AG10803 (cell line): Measurements from ENCODE around the gene CCT7.

Experiments used
- DNase-seq: peaks from one replicate; pipeline ENCODE4 v3.0.0; 2010; ENCODE audit warnings: low read depth
- H3K4me3 ChIP-seq: 2 replicates; pipeline ENCODE4 v1.5.1; 2011; ENCODE audit warnings: mild to moderate bottlenecking, low read length, control low read depth
- TF ChIP-seq, protein P1 (sequence below): conservative IDR thresholded peaks from 2 replicates; pipeline ENCODE4 v1.5.1; 2011; ENCODE audit warnings: mild to moderate bottlenecking, low read length, control low read depth, inconsistent platforms

CCT7 gene

DNA sequence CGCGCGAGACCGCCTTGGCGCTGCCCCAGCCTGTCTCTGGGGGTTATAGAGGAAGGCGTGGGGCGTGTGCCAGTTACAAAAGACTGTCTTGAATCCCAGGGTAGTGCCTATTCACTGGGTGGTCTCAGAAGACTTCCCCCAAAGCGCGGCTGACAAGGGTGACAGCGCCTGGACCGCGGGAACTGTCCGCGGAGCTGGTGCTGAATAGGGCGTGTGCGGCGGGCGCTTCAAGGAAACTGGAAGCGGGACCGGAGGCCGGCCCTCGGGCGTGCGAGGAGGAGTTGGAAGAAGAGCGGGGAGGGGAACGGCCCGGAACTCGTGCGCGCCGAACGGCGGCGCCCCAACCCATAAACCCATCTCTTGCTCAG lies 57.0 kb downstream of the CCT7 start:
- peak; percentile 21 for DNase-seq
- no peak overlapping the region; the same call in 1 of the 2 replicates for H3K4me3 ChIP-seq
- TF ChIP-seq, protein P1, sequence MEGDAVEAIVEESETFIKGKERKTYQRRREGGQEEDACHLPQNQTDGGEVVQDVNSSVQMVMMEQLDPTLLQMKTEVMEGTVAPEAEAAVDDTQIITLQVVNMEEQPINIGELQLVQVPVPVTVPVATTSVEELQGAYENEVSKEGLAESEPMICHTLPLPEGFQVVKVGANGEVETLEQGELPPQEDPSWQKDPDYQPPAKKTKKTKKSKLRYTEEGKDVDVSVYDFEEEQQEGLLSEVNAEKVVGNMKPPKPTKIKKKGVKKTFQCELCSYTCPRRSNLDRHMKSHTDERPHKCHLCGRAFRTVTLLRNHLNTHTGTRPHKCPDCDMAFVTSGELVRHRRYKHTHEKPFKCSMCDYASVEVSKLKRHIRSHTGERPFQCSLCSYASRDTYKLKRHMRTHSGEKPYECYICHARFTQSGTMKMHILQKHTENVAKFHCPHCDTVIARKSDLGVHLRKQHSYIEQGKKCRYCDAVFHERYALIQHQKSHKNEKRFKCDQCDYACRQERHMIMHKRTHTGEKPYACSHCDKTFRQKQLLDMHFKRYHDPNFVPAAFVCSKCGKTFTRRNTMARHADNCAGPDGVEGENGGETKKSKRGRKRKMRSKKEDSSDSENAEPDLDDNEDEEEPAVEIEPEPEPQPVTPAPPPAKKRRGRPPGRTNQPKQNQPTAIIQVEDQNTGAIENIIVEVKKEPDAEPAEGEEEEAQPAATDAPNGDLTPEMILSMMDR, result no peak

DNA sequence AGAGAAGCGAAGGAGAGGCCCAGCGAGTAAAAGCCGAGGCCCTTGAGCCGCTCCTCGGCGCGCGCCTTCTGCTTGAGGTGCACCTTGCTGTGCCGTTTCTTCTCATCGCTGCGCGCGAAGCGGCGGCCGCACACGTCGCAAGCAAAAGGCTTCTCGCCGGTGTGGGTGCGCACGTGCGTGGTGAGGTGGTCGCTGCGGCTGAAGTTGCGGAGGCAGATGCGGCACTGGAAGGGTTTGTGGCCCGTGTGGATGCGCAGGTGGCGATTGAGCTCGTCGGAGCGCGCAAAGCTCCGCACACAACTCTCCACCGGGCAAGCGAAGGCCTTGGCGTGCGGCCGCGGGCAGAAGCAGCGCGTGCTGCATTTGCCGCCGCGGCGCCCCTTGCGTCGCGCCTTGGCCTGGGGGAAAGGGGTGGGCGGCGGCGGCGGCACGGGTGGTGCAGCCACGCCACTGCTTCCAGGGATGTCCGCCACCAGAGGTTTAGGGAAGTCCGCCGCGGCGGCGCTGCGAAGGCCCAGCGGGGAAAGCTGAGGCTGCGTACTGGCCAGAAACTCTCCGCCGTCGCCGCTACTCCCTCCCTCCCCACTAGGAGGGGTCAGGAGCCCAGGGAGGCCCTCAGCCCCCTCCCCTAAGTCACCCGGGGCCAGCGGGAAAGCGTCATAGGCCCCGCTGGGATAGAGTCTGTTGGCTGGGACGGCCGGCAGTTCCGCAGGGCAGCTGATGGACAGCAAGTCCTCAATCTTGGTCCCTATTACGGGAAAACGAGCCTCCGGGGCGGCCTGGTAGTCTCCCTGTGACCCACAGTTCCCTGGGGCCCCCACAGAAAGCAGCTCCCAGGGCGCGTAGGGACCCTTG lies 57.6 kb downstream of the CCT7 start:
- no peak for DNase-seq

DNA sequence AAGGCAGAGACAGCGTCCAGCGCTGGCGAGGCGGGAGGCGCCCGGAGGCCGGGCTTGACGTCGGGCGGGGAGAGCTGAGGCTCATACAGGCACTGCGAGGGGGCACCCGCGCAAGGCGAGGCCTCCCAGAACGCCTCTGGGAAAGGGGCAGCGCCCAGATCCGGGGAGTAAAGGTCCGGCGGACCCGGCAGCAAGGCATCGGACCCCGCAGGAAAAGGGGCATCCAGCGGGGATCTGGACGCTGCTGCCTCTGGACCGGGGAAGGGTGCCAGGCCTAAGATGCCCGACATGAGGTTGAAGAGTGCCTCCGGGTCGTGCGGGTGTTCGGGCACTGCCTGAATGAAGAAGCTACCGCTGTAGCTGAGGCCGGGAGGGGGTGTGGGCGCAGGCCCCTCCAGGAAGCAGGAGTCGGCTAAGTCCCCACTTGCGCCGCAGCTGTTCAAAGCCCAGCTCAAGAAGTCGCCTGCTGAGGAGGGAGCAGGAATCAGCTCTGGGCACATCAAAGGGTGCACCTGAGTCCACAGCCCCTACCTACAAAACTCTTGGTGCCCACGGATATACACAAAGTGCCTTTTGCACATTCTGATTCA lies 58.3 kb downstream of the CCT7 start:
- TF ChIP-seq, protein P1, result no peak
- no peak for DNase-seq
- H3K4me3 ChIP-seq, result no peak overlapping the region

More for the DNA sequence above, 57.6 kb downstream of the CCT7 start:
- H3K4me3 ChIP-seq, result no peak overlapping the region; the same call in 1 of the 2 replicates
- TF ChIP-seq, protein P1, result no peak

DNA sequence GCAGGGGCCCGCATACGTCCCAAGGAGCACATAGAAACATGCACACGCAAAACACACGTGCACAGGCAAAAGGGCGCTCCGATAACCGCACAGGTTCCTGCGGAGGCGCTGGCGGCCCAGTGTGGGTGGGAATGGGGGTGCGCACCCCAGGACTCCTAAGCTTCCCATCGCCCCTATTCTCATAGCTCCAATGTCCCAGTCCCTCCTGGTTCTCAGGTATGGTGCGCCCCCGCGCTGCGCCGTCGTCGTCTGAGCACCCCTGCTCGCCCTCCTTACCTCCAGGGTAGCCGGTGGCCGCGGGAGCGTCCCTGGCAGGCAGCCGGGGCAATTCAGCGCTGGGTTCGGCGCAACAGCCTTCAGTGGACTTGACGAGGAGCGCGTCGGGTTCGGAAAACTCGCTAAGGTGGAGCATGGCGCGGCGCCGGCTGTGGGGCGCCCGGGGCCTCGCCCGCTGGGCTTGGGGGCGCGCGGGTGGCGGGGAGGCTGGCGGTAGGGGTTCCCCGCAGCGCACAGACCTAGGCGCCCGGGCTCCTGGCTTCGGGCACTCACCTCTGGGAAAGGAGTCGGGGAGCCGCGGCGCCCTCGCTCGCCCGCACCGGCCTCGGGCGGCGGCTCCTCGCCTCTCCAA lies 58.9 kb downstream of the CCT7 start:
- no peak for DNase-seq
- TF ChIP-seq, protein P1, result no peak
- peak overlapping the region; percentile 38; the same call in 1 of the 2 replicates for H3K4me3 ChIP-seq

DNA sequence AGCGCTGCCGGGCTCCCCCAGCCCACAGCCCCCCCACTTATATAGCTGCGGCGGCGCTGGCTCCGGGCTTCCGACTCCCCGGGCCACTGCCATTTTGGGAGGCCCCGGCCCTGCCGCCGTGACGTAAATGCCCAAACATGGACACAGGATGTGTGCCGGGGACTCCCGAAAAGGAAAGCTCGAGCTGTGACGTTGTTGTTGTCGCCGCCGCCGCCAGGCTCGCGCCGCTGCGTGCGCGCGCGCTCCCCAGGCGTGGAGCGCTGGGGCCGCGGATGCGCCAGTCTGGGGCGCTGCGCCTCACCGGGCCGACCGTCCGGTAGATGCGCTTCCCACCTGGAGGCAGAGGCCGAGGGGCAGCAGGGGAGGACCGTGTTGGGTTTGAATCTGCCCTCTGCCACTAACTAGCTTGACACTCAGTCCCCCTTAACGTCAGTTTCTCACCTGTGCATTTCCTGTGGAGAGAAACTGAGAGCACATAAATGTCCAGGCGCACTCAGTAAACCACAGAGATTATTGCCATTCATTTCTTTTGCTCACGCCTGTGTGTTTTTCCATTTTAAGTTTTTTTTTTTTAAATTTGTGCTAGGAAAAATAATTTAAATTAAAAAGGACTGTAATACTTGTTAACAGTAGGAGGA lies 59.5 kb downstream of the CCT7 start, which contains the start of gene EGR4:
EGR4 (minus strand) TSS at position 15 of the 638 bp plus-strand sequence. CDS start 231 bp downstream, outside the sequence.
- TF ChIP-seq, protein P1, result no peak
- H3K4me3 ChIP-seq, result peak within 1 kb of the TSS; percentile 43
- peak; percentile 40 for DNase-seq

DNA sequence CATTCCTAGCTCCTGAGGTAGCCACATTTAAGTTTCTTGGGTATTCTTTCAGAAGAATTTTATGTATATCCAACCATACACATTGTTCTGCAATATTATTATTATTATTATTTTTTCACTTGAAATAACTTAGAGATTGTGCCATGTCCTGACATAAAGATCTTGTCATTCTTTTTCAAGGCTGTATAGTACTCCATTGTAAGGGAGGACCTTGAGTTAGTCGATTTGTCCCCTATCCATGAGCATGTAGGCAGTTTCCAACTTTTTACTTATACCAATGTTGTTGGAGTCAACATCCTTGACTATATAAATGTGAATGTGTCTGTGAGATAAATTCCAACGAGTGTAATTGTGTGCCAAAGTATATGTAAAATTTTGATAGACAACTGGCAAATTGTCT lies 60.1 kb downstream of the CCT7 start:
- H3K4me3 ChIP-seq, result no peak overlapping the region
- DNase-seq, result no peak
- TF ChIP-seq, protein P1, result no peak
